Measurements from ENCODE around the gene ENO2. TPM values are rescaled to one million over a fixed set of nuclear protein-coding genes. Genes with fewer than 3 reads are reported as not detected.
A peak's percentile ranks its signal among the peaks of the same experiment; 100 is the strongest.

The ENO2 gene
- total RNA-seq, 1 experiment from 2014 or later, result 166 TPM

DNA sequence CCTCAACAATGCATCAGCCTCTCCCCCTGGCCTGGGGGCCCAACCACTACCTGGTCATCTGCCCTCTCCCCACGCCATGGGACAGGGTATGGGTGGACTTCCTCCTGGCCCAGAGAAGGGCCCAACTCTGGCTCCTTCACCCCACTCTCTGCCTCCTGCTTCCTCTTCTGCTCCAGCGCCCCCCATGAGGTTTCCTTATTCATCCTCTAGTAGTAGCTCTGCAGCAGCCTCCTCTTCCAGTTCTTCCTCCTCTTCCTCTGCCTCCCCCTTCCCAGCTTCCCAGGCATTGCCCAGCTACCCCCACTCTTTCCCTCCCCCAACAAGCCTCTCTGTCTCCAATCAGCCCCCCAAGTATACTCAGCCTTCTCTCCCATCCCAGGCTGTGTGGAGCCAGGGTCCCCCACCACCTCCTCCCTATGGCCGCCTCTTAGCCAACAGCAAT lies 21.8 kb downstream of the ENO2 start:
- Histone ChIP-seq H2BK120ac (ENCODE audit: low read depth, low read length, poor library complexity, severe bottlenecking) (no peak overlapping the region), H3K18ac (ENCODE audit: insufficient read length, low read depth, low read length) (no peak overlapping the region), H3K14ac (ENCODE audit: insufficient read depth, low read length) (no peak overlapping the region), H2BK20ac (ENCODE audit: low read depth, low read length, poor library complexity, severe bottlenecking) (no peak overlapping the region), H4K20me1 (ENCODE audit: control insufficient read depth, insufficient read depth, insufficient read length) (no peaks in the 10 kb centered on the region), H3K23me2 (ENCODE audit: insufficient read length, low read depth, low read length, poor library complexity, severe bottlenecking) (peaks cover 7% of the 10 kb centered on the region), H3K4ac (ENCODE audit: low read depth, low read length) (no peak overlapping the region), H2BK15ac (ENCODE audit: low read depth, low read length) (no peak overlapping the region), H2BK5ac (ENCODE audit: insufficient read length, low read length) (no peak overlapping the region), H4K91ac (ENCODE audit: insufficient read length, low read depth, low read length) (no peak overlapping the region), H3K4me2 (ENCODE audit: insufficient read depth, insufficient read length, low read length) (no peak overlapping the region), H3K4me1 (ENCODE audit: insufficient read depth, low read length) (no peaks in the 10 kb centered on the region), H3K27me3 (ENCODE audit: insufficient read depth, low read length) (no peaks in the 10 kb centered on the region), H4K5ac (ENCODE audit: insufficient read length, low read depth, low read length) (no peak overlapping the region), H3K56ac (ENCODE audit: insufficient read length, low read depth, low read length) (no peak overlapping the region), H2AFZ (ENCODE audit: low read length) (no peak overlapping the region), H3K79me2 (ENCODE audit: insufficient read depth, low read length) (peaks cover 3% of the 10 kb centered on the region; the same call in 1 of the 2 replicates), H3K79me1 (ENCODE audit: insufficient read depth, low read depth, low read length, poor library complexity, severe bottlenecking) (no peaks in the 10 kb centered on the region), H3K23ac (ENCODE audit: insufficient read length, low read depth, low read length) (no peak overlapping the region), H3T11ph (ENCODE audit: low read length) (no peak overlapping the region), H3K9ac (ENCODE audit: extremely low read depth, insufficient read length, low read length) (no peak overlapping the region), H2BK12ac (ENCODE audit: insufficient read length, low read depth, low read length) (no peak overlapping the region), H3K9me3 (ENCODE audit: control insufficient read depth, low read depth, low read length) (no peaks in the 10 kb centered on the region), H4K8ac (replicated peaks; ENCODE audit: insufficient read length, low read depth, low read length) (no peak overlapping the region), H3K27ac (ENCODE audit: insufficient read length, low read depth, low read length) (no peak overlapping the region), H2AK5ac (ENCODE audit: insufficient read length, low read length) (no peak overlapping the region)
- H3K4me1 Mint-ChIP-seq, result peaks cover 14 to 30% of the 10 kb centered on the region in 2 experiments
- peak overlapping the region; percentile 10 to 96 (median 81); a peak in 6 of 7 replicates for H3K27ac Mint-ChIP-seq
- peaks cover 31 to 79% (median 56%) of the 10 kb centered on the region in 3 experiments for H3K36me3 Mint-ChIP-seq (ENCODE audit: insufficient read depth in 1 of 3, low read depth in 3 of 3)
- WGBS (ENCODE audit: extremely low coverage, insufficient read length, low lambda C conversion rate), result no CpG with 5 or more reads among the region's 3 CpGs
- H3K9me3 Mint-ChIP-seq, result no peaks in the 10 kb centered on the region; a peak in 1 of 5 replicates
- H3K4me3 Mint-ChIP-seq, result peak overlapping the region; percentile 61 to 80; a peak in 4 of 5 replicates
- H3K27me3 Mint-ChIP-seq (ENCODE audit: low read depth), result no peaks in the 10 kb centered on the region; the same call in 1 of the 2 replicates
- TF ChIP-seq, protein P1, sequence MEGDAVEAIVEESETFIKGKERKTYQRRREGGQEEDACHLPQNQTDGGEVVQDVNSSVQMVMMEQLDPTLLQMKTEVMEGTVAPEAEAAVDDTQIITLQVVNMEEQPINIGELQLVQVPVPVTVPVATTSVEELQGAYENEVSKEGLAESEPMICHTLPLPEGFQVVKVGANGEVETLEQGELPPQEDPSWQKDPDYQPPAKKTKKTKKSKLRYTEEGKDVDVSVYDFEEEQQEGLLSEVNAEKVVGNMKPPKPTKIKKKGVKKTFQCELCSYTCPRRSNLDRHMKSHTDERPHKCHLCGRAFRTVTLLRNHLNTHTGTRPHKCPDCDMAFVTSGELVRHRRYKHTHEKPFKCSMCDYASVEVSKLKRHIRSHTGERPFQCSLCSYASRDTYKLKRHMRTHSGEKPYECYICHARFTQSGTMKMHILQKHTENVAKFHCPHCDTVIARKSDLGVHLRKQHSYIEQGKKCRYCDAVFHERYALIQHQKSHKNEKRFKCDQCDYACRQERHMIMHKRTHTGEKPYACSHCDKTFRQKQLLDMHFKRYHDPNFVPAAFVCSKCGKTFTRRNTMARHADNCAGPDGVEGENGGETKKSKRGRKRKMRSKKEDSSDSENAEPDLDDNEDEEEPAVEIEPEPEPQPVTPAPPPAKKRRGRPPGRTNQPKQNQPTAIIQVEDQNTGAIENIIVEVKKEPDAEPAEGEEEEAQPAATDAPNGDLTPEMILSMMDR (conservative IDR thresholded peaks at IDR 0.05), result no peak
- DNase-seq, result no peak

Measured in H9 (cell line).